Loucy (cell line): ENCODE data around the gene MYOF.

Experiments
- EZH2phosphoT487 ChIP-seq: fragments of 200-600 bp; IDR thresholded peaks from 2 replicates; pipeline ENCODE4 v1.6.1; 2018; ENCODE audit warnings: antibody characterized with exemption, mild to moderate bottlenecking, moderate library complexity, borderline replicate concordance
- TF ChIP-seq, protein P1 (sequence below): fragments of 200-600 bp; sonication (generic); conservative IDR thresholded peaks from 2 replicates; pipeline ENCODE4 v1.5.1; 2014; ENCODE audit warnings: mild to moderate bottlenecking, antibody characterized with exemption, low read length

GRCh38 chr10:93368210-93368609 is 113.9 kb downstream of the MYOF start:
- TF ChIP-seq, protein P1, sequence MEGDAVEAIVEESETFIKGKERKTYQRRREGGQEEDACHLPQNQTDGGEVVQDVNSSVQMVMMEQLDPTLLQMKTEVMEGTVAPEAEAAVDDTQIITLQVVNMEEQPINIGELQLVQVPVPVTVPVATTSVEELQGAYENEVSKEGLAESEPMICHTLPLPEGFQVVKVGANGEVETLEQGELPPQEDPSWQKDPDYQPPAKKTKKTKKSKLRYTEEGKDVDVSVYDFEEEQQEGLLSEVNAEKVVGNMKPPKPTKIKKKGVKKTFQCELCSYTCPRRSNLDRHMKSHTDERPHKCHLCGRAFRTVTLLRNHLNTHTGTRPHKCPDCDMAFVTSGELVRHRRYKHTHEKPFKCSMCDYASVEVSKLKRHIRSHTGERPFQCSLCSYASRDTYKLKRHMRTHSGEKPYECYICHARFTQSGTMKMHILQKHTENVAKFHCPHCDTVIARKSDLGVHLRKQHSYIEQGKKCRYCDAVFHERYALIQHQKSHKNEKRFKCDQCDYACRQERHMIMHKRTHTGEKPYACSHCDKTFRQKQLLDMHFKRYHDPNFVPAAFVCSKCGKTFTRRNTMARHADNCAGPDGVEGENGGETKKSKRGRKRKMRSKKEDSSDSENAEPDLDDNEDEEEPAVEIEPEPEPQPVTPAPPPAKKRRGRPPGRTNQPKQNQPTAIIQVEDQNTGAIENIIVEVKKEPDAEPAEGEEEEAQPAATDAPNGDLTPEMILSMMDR: no peak
- no peak for TF ChIP-seq EZH2phosphoT487
